HG03571 (cell line): ENCODE results near the gene KANTR.

ENCODE experiments used
- ATAC-seq: cut with Tn5 transposase; IDR thresholded peaks from one replicate; pipeline ENCODE4 v1.9.1; 2021; ENCODE audit not compliant: unreplicated experiment

KANTR gene

GRCh38 chrX:53093748-53094581 lies at the start of gene KANTR:
KANTR (plus strand) TSS chrX:53094142; CDS start chrX:53124273, 30,131 bp downstream.
- ATAC-seq: peak; percentile 70

- ATAC-seq: no peak
Measured at GRCh38 chrX:53044995-53045394, 48.9 kb upstream of the KANTR start.

- no peak for ATAC-seq
Measured at GRCh38 chrX:53047228-53047627, 46.7 kb upstream of the KANTR start.

GRCh38 chrX:53048169-53049126 lies 45.5 kb upstream of the KANTR start, which contains the start of gene GPR173:
GPR173 (plus strand) TSS chrX:53048789; CDS start chrX:53076622, 27,833 bp downstream.
- no peak for ATAC-seq

GRCh38 chrX:53049127-53049517 lies 44.8 kb upstream of the KANTR start:
- ATAC-seq: no peak

- ATAC-seq: no peak
Measured at GRCh38 chrX:53050841-53051240, 43.1 kb upstream of the KANTR start.

GRCh38 chrX:53055244-53055849 lies 38.6 kb upstream of the KANTR start:
- ATAC-seq: no peak

GRCh38 chrX:53056292-53056691 lies 37.6 kb upstream of the KANTR start:
- ATAC-seq: no peak

GRCh38 chrX:53065104-53065503 lies 28.8 kb upstream of the KANTR start:
- no peak for ATAC-seq

- no peak for ATAC-seq
Measured at GRCh38 chrX:53071064-53071463, 22.9 kb upstream of the KANTR start.

- peak; percentile 80 for ATAC-seq
Measured at GRCh38 chrX:53071604-53072417, 22.1 kb upstream of the KANTR start.

- ATAC-seq: no peak
Measured at GRCh38 chrX:53072418-53073114, 21.4 kb upstream of the KANTR start.

GRCh38 chrX:53073115-53073586 lies 20.8 kb upstream of the KANTR start:
- no peak for ATAC-seq

- ATAC-seq: no peak
Measured at GRCh38 chrX:53075011-53075410, 18.9 kb upstream of the KANTR start.

- no peak for ATAC-seq
Measured at GRCh38 chrX:53076671-53077070, 17.3 kb upstream of the KANTR start.

- ATAC-seq: no peak
Measured at GRCh38 chrX:53077207-53078197, 16.4 kb upstream of the KANTR start.

GRCh38 chrX:53078943-53079342 lies 15.0 kb upstream of the KANTR start:
- ATAC-seq: no peak
